Natural killer cell (primary cell): Measurements from ENCODE around the gene DOCK10. TPM values are rescaled to one million over a fixed set of nuclear protein-coding genes. Genes with fewer than 3 reads are reported as not detected.

Source experiments
- ATAC-seq, 3 donors: fragments of 150-1000 bp in 2 of 3; fragments of 200-7000 bp in 1 of 3; cut with Tn5 transposase; 1 replicate in 1 of 3; 2 replicates in 2 of 3; pipeline ENCODE4 v1.10.0; 2021; ENCODE audit warnings: mild to moderate bottlenecking in 2 of 3, moderate library complexity in 2 of 3
- DNase-seq, 2 donors: peaks; one replicate each; pipeline versions ENCODE4 v3.0.0 to v3.0.0-alpha.2; 2013 to 2021; ENCODE audit warnings: mixed read lengths in 1 of 2
- H3K27ac ChIP-seq: one replicate; pipeline ENCODE4 v1.5.1; 2013; ENCODE audit warnings: mild to moderate bottlenecking, low read length
- H3K27me3 ChIP-seq: one replicate; pipeline ENCODE4 v1.6.1; 2013; ENCODE audit warnings: low read length; ENCODE audit not compliant: control insufficient read depth, insufficient read depth
- H3K36me3 ChIP-seq: one replicate; pipeline ENCODE4 v1.6.1; 2013; ENCODE audit warnings: low read length; ENCODE audit not compliant: control insufficient read depth, insufficient read depth
- H3K4me1 ChIP-seq: one replicate; pipeline ENCODE4 v1.6.1; 2013; ENCODE audit warnings: low read length; ENCODE audit not compliant: control insufficient read depth, insufficient read depth
- H3K4me3 ChIP-seq: one replicate; pipeline ENCODE4 v1.5.1; 2013; ENCODE audit warnings: low read length
- H3K9me3 ChIP-seq: one replicate; pipeline ENCODE4 v1.6.1; 2013; ENCODE audit warnings: low read length; ENCODE audit not compliant: control insufficient read depth, insufficient read depth
- H3K27ac Mint-ChIP-seq, 2 donors: one replicate each; pipeline ENCODE4 v1.8.0; 2022; ENCODE audit warnings: mild to moderate bottlenecking in 2 of 2, mixed read lengths in 2 of 2, moderate library complexity in 1 of 2
- H3K27me3 Mint-ChIP-seq, 2 donors: one replicate each; pipeline ENCODE4 v1.8.0; 2022; ENCODE audit warnings: low read depth in 2 of 2, mixed read lengths in 2 of 2
- H3K36me3 Mint-ChIP-seq: one replicate; pipeline ENCODE4 v1.8.0; 2022; ENCODE audit warnings: mixed read lengths
- H3K4me1 Mint-ChIP-seq, 2 donors: one replicate each; pipeline ENCODE4 v1.8.0; 2022; ENCODE audit warnings: mixed read lengths in 2 of 2
- H3K4me3 Mint-ChIP-seq: one replicate; pipeline ENCODE4 v1.8.0; 2022; ENCODE audit warnings: mild to moderate bottlenecking, moderate library complexity, mixed read lengths
- H3K9me3 Mint-ChIP-seq, 2 donors: one replicate each; pipeline ENCODE4 v1.8.0; 2022; ENCODE audit warnings: mixed read lengths in 2 of 2
- CTCF ChIP-seq: fragments of 200-600 bp; IDR thresholded peaks from one replicate; pipeline ENCODE4 v1.8.0; 2022; ENCODE audit warnings: antibody characterized with exemption
- WGBS: methylation state at CpG from one replicate; pipeline ENCODE4 v1.1.7; 2013; ENCODE audit warnings: missing lambda C conversion rate; ENCODE audit not compliant: insufficient coverage; 5-methylcytosine and 5-hydroxymethylcytosine counted together
- intact Hi-C: fragments of 100-400 bp; cut with micrococcal nuclease; formaldehyde crosslinking; loops from one replicate; pipeline ENCODE4 v1.14.2; 2022
- total RNA-seq, 4 donors: library from RNA; stranded (reverse); fragments of 120-200 nt in 1 of 4; gene quantifications; one replicate each; pipeline versions ENCODE4 v1.2.3 to v1.2.4, GENCODE V29; 2013 to 2022

Gene DOCK10
- total RNA-seq, 3 donors from 2014 or later (not counting 1 experiment from before 2014, with no cell fraction given): 181 to 213 (median 182) TPM

DNA sequence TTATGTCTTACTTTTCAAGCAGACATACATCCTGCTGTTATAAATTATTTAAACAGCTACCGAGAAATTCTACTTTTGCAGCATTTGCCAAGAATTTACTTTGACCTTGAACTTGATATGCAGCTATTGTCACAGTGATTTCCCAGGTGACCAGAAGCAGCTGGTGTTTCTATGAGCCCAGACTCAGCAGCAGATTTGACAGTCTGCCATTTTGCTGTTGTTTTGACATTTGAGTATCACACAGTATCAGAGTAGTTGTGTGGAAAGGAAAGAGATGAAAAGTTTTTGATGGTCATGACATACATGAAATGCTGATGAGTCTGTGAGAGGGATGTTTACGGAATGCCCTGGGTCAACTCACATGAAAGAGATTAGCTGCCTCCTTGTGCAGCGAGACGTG, 319.5 kb downstream of the DOCK10 start:
- Histone ChIP-seq H3K36me3 (no peaks in the 10 kb centered on the region), H3K4me3 (no peak overlapping the region), H3K27me3 (no peaks in the 10 kb centered on the region), H3K4me1 (no peaks in the 10 kb centered on the region), H3K9me3 (no peaks in the 10 kb centered on the region), H3K27ac (no peak overlapping the region)
- H3K4me3 Mint-ChIP-seq: no peak overlapping the region
- H3K27ac Mint-ChIP-seq: no peak overlapping the region
- no peaks in the 10 kb centered on the region for H3K4me1 Mint-ChIP-seq
- H3K36me3 Mint-ChIP-seq: no peaks in the 10 kb centered on the region
- H3K27me3 Mint-ChIP-seq: peaks cover 6 to 22% of the 10 kb centered on the region in 2 donors
- H3K9me3 Mint-ChIP-seq: peaks cover 0 to 4% of the 10 kb centered on the region in 2 donors
- no peak for TF ChIP-seq CTCF
- intact Hi-C loops: no loop called here
- no peak for ATAC-seq
- no peak for DNase-seq
- 91% methylated on average over 4 of the region's 4 CpGs for WGBS

- WGBS: 60% methylated on average over 2 of the region's 3 CpGs
- DNase-seq: no peak
- Histone ChIP-seq H3K36me3 (no peaks in the 10 kb centered on the region), H3K4me1 (no peaks in the 10 kb centered on the region), H3K4me3 (no peak overlapping the region), H3K27me3 (no peaks in the 10 kb centered on the region), H3K9me3 (no peaks in the 10 kb centered on the region), H3K27ac (no peak overlapping the region)
- TF ChIP-seq CTCF: no peak
- intact Hi-C loops: no loop called here
- no peaks in the 10 kb centered on the region for H3K36me3 Mint-ChIP-seq
- H3K4me3 Mint-ChIP-seq: no peak overlapping the region
- H3K27me3 Mint-ChIP-seq: peaks cover 6 to 17% of the 10 kb centered on the region in 2 donors
- no peak overlapping the region for H3K27ac Mint-ChIP-seq
- ATAC-seq: no peak
- H3K4me1 Mint-ChIP-seq: no peaks in the 10 kb centered on the region
- peaks cover 0 to under 1% of the 10 kb centered on the region in 2 donors for H3K9me3 Mint-ChIP-seq
These were observed 320.0 kb downstream of the DOCK10 start for GRCh38 chr2:224722250-224722649.

GRCh38 chr2:224716921-224717320, 325.3 kb downstream of the DOCK10 start:
- 100% methylated on average over 1 of the region's 2 CpGs for WGBS
- no peak for DNase-seq
- H3K36me3 Mint-ChIP-seq: no peaks in the 10 kb centered on the region
- TF ChIP-seq CTCF: no peak
- Histone ChIP-seq H3K27ac (no peak overlapping the region), H3K36me3 (no peaks in the 10 kb centered on the region), H3K4me1 (no peaks in the 10 kb centered on the region), H3K27me3 (no peaks in the 10 kb centered on the region), H3K9me3 (no peaks in the 10 kb centered on the region), H3K4me3 (no peak overlapping the region)
- no peak overlapping the region for H3K4me3 Mint-ChIP-seq
- intact Hi-C loops: no loop called here
- no peak overlapping the region for H3K27ac Mint-ChIP-seq
- peaks cover 8 to 16% of the 10 kb centered on the region in 2 donors for H3K27me3 Mint-ChIP-seq
- H3K4me1 Mint-ChIP-seq: no peaks in the 10 kb centered on the region
- no peaks in the 10 kb centered on the region for H3K9me3 Mint-ChIP-seq
- ATAC-seq: no peak

DNA sequence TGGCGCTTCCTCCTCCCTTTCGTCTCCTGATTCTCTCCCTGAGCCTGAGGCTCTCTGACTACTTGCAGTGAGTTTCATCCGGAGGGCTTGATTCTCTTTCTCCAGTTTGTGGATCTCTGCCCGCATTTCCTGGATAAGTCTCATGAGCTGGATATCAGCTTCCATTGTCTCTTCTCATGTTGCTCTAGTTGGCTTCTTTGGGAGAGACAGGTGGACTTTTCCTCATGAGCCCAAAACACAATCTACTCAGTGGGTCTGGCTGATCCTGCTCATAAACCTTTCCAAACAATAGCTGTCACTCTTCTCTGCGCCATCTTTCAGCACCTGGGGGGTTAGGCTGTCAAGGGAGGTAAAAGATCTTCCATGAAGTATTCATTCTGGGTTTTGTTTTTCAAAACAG, 326.1 kb downstream of the DOCK10 start, which contains the start of gene CCDC195:
TSS of gene CCDC195 (minus strand) at position 165 of the 400 bp plus-strand sequence. CDS start at position 165, 0 bp downstream.
- H3K27me3 Mint-ChIP-seq: peaks cover 8 to 16% of the 10 kb centered on the region in 2 donors
- WGBS: 93% methylated on average over 4 of the region's 5 CpGs
- intact Hi-C loops: no loop called here

More for the DNA sequence above, 326.1 kb downstream of the DOCK10 start, which contains the start of gene CCDC195:
- Mint-ChIP-seq H3K4me3 (no peak within 1 kb of the TSS), H3K9me3 (no peaks in the 10 kb centered on the region), H3K36me3 (no peaks in the 10 kb centered on the region), H3K27ac (no peak within 1 kb of the TSS), H3K4me1 (no peaks in the 10 kb centered on the region)
- Histone ChIP-seq H3K4me1 (no peaks in the 10 kb centered on the region), H3K27me3 (no peaks in the 10 kb centered on the region), H3K4me3 (no peak within 1 kb of the TSS), H3K27ac (no peak within 1 kb of the TSS), H3K9me3 (no peaks in the 10 kb centered on the region), H3K36me3 (no peaks in the 10 kb centered on the region)
- TF ChIP-seq CTCF: no peak
- ATAC-seq (no peak), DNase-seq (no peak)
